ENCODE measurements around the gene IFNLR1.

The IFNLR1 gene

DNA sequence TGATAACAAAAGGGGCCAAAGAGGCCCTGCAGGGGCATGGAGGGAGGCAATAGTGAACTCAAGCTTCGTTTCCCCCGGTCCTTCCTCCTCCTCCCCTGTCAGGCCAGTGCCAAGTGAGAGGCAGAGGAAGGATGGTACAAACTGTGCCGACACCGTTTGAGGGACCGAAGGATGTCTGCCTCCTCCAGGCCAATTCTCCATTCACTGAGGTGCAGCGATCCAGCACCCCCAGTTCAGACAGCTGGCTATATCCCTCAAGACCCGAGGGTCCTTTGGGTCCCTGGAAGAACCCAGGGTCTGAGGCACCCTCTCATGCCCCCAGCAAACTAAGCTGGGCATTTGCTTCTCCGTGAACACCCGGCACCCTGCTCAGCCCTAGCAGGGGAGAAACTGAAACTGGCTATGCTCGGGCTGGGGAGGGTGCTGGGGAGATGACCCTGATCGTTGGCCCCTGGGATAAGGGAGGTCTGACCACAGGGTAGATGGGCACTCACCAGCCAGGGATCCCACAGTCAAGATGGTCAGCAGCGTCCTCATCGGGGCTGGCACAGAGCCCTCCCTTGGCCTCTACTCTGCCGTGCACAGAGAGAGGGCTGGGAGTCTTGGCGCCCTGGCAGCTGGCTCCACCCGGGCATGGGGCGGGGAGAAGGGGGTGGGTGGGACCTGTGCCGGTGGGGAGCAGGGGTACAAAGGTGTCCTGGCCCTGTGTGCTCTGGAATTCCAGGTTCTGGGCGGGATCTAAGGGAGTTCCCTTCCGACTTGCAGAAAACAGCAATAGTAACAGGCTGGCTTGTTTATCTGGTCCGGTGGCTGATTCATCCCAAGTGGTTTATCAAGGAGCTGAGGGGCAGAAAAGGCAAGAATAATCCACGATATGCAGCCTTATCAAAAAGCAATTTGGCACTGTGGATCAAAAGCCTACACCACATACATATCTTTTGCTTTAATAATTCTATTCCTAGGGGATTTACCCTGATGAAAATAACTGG lies 44.2 kb downstream of the IFNLR1 start, which contains the start of gene IL22RA1:
Gene IL22RA1, minus strand, starts transcription at position 595 of the 989 bp plus-strand sequence. Its CDS starts 58 bp downstream, at position 537.
- no peak for DNase-seq

DNA sequence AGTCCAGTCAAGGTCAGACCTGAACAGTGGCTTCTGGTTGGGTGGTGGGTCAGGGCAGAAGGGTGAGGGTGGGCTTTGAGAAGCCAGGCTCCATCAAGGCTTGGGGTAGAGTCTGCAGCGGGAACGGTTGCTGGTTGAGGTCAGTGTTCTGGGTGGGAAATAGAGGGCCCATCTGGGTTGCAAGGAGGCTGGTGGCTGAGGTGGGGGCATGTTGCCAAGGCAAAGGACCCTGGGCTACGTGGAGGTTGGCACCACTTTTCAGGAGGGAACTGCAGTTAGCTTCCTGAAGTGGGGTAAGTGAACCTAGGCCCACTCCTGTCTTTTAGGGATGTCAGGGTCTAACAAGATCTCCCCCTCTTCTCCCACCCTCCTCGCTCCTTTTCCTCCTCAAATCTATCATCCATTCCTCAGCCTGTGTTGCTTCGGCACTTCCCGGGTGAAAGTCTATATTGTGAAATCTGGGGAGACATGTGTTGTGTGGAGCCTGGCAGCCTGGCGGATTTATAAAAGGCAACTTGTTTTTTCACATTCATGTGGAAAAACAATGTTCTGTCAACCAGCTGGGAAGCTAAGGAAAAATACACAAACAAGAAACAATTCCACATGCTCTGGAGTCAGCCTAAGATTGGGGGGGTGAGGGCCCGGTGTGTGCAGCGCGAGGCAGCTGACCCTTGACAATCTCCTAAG lies 45.6 kb downstream of the IFNLR1 start:
- no peak for DNase-seq

DNA sequence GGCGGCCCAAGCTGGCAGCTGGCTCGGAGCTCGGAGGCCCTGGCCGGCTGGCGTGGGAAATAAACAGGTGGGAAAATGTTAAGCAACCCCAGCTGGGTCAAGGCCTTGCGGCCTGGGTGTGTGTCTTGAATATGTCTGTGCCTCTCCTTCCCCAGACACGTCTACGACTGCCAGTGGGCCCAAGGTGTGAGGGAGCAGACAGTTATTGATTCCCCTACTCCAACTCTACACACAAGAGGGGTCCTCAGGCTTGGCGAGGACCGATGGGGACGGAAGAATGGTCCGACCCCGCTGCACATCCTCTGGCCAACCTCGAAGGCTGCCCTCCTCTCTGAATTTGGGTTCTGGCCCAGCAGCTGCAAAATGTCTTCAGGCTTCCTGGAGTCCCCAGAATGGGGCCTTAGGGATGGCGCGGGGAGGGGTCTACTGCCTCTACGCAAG lies 46.3 kb downstream of the IFNLR1 start:
- DNase-seq: no peak

DNA sequence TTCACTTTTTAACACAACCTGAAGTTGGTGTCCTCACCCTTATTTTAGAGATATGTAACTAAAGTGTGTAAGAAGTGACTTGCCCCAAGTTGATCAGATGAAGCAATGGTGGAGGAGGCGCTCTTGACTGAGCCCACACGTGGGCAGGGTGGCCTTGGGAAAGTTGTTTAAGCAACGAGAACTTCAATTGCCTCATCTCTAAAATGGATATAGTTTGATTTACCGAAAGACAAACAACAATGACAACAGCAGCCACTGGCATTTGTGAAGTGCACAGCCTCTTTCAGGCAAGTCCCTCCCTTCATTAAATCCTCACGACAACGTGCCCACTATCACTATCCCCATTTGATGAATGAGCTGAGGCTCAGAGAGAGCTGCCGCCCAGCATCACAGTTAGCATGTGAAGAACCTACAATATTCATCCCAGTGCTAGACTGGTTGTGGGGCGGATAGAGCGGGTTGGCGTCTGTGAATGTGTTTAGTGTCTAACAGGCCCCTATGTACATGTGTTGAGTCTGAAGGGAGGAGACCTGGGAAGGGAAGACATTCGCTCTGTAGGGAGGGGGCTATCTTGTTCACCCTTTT lies 47.2 kb downstream of the IFNLR1 start:
- DNase-seq: no peak

DNA sequence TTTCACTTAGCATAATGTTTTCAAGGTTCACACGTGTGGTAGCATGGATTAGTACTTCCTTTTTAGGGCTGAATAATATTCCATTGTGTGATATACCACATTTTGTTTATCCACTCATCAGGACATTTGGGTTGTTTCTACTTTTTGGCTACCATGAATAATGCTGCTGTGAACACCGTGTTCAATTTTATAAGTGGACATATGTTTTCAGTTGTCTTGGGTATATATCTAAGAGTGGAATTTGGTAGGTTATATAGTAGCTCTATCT lies 47.9 kb downstream of the IFNLR1 start:
- DNase-seq: no peak

DNA sequence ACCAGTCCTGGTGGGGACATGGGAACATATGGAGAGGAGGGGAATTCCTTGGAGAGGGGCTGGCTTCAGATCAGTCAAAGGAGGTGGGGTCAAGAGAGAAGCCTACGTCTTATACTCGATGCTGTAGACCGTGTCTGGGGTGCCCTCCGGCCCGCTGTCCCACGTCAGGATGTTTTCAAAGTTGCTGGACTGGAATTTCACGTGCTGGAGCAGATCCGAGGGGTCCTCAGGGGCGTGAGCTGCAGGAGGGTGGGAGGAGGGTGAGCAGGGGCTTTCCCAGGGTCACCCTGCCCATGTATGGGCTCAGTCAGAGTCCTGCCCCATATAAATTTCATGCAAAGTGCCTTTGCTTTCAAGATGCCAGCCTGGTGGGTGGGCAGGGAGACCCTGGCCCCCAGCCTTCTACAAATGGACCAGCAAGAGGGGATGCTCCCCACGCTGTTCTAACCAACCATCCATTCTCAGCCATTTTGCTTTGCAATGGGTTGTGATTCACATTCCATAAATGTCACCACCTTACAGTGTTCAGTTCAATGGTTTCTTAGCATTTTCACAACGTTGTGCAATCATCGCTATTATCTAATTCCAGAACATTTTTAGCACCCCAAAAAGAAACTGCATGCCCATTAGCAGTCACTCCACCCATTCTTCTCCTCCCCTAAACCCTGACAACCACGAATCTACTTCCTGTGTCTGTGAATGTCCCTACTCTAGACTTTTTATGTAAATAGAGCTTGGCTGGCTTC lies 48.4 kb downstream of the IFNLR1 start:
- DNase-seq: no peak

DNA sequence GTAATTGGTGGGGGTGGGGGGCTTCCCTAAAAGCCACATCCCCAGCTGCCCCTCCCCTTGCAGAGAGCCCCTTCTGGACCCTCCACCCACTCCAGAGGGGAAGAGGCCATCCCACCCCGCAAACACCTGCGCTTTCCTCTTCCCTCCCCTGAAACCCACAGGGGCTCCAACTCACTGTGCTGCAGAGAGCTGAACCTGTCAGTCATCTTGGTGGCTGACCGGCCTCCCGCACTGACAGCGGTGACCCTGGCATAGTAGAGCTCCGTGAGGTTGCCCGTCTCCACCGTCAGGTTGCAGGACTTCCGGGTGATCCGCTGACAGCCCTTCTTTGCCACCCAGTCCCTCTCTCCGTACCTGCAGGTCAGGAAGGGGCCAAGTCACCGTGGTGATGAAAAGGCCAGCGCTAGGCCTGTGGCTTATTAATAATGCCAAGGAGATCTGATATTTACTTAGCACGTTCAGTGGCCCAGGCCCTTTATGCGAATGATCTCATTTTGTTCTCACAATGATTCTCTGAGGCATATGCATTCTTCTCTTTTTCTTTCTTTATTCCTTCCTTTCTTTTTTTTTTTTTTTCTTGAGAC lies 50.0 kb downstream of the IFNLR1 start:
- no peak for DNase-seq

DNA sequence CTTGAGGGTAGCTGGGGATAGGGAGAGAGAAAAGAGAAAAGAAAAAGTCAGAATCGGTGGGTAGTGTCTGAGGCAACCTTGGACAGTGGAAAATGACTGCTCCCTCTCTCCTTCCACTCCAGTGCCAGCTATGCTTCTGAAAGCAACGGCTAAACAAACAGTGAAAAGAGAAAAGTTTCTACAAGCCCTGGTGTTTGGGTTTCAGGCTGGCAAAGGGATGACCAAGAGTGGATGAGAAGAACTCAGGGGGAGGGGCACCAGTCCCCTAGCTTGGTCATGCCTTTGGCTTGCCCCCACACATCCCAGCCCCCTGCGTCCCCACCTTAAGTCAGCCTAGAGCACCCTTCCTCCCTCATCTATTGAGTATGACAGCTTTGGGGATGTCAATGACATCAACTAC lies 52.7 kb downstream of the IFNLR1 start:
- DNase-seq: no peak

DNA sequence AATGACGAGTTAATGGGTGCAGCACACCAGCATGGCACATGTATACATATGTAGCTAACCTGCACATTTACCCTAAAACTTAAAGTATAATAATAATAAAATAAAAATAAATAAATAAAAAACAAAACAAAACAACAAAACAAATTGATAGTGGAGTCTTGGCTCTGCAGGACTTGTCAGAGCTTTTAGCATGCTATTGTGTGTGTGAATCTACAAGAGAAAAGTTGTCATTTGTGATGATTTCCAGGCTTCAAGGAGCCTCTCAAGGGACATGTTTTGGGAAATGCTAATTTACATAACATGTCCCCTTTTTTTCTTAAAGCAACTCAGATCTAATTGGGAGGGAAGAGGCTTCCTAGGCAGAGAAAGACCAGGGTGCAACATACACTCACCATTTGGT lies 53.3 kb downstream of the IFNLR1 start:
- no peak for DNase-seq

DNA sequence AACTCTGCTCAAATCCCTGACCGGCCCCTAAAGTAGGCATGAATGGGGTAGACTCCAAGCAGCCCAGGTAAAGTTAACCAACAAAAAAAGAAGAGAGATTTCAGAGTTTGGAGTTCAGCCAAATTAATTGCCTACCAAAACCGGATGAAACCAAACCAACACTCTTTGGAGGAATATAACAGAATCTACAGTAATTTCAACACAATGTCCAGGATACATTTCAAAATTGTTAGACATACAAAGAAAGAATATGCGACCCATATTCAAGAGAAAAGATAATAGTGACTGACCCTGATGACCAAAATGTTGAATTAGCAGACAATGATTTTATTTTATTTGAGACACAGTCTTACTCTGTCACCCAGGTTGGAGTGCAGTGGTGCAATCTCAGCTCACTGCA lies 56.7 kb downstream of the IFNLR1 start:
- no peak for DNase-seq

DNA sequence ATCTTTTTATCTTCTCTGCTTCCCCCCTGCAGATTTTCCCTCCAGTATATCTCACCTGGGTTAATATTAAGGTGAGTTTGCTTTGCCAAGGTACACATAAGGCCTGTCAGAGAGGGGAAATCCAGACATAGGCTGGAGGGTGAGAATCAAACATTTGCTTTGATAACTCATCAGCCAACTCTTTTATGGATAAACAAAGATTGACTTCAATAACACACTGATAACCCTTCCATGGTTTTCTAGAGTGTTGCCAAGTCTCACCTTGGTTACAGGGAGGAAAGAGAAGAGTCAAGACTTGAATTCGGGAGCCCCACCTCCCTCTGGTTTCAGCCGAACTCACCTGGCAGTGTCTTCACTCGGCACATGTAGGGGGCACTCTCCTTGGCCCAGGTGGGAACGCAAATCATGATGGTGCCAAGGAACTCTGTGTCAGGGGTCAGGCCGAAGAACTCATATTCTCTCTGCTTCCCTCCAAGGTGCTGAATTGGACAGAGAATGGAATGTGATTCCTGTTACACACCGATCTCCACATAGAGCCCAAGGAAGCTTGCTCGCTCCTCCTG lies 59.2 kb downstream of the IFNLR1 start:
- DNase-seq: no peak

DNA sequence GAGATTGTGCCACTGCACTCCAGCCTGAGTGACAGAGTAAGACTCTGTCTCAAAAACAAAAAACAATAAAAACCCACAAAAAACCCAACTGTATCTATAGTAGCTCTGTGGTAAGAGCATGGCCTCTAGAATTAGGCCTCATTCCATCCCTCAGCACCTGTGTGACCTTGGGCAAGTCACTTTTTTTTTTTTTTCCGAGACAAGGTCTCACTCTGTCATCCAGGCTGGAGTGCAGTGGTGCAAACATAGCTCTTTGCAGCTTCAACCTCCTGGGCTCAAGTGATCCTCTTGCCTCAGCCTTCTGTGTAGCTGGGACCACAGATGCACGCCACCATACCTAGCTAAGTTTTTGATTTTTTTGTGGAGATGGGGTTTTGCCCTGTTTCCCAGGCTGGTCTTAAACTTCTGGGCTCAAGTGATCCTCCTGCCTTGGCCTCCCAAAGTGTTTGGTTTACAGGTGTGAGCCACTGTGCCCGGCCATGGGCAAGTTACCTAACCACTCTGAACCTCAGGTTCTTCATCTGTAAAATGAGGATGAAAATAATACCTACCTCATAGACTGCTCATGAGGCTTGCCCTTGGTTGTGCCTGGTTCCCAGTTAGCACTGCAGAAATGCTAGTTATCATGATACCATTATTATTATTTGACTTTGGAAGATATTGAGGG lies 59.8 kb downstream of the IFNLR1 start:
- no peak for DNase-seq

DNA sequence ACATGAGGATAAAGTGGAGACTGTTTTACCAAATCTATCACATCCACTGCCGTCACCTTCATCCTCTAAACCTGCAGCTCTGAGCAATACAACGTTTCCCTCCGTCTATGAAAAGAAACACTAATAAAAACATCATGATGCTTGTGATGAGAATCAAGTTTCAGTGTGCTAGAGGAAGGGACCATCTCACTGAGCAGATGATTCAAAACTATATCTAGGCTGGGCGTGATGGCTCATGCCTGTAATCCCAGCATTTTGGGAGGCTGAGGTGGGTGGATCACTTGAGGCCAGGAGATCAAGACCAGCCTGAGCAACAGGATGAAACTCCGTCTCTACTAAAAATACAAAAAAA lies 60.4 kb downstream of the IFNLR1 start:
- DNase-seq: no peak

DNA sequence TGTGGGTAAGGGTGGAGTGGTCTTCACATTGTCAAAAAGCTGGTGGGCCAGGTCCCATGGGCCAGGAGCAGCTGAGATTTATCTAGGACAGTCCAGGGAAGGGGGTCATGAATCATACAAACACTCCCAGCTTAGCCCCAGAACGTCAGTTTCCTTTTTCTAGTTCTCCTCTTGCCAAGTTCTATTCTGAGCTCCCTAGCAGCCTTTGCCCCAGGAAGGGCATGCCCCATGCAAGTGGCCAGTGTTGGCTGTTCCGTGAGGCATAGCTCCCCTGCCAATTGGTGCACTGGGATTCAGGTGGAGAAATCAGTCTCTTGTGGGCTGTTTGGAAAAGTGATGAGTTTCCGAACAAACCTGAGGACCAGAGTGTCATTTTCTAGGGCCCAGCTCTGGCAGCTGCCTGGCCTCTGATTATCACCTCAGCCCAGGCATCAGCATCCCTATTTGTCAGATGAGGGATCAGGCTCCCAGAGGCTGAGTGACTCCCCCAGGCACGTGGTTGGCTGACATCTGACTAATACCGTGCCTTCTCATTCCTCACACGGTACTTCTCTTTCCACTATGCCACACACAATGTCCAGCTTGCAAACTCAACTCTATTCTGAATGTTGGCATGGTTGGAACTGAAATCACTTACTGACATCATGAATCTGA lies 60.9 kb downstream of the IFNLR1 start:
- no peak for DNase-seq

DNA sequence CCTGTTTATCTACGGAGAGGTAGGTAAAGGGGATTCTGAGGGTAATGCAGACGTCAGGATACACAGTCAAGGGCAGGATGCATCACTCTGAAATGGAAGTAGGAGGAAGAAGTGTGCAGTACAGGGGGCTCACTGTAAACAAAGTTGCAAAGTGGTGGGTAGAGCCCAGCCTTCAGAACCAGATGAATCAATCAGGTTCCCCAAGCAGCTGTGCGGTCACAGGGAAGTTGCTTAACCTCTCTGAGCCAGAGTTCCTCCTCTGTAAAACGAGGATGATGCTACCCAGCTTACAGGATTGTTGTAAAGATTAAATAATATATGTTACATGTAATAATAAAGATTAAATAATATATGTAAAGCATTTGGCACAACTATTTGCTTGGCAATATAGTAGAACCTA lies 61.6 kb downstream of the IFNLR1 start:
- DNase-seq: no peak

DNA sequence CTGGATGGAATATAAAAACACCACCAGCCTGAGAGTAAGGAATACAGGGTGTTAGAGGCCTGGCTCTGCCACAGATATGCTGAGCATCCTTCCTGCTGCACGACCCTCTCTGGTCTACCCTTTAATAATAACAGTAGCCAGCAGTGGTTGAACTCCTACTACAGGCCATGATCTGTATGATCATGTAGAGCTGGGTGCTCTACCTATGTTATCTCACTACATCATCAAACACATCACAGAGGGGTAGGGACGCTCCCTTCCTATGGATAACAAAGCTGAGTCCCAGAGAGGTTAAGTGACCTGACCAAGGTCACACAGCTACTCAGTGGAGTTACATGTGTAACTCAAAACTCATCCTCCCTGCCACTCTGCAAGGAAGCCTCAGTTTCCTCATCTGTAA lies 62.1 kb downstream of the IFNLR1 start:
- DNase-seq: no peak

DNA sequence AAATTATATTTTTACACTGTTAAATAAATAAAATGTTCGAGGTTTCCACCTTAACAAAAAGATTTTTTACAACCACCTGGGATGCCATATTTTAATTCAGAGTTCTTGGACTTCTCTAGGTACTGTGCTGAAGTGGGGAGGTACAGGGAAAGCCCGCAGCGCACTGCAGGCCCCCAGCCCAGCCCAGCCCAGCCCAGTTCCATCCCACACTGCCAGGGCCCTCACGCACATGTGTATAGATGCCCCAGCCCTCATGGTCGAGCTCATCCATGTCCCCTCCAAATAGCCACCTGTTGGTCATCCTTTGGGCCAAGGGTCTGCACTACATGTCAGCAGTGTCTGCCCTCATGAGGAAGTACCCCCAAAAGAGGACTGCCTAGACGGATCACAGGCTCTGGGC lies 63.5 kb downstream of the IFNLR1 start:
- DNase-seq: no peak

DNA sequence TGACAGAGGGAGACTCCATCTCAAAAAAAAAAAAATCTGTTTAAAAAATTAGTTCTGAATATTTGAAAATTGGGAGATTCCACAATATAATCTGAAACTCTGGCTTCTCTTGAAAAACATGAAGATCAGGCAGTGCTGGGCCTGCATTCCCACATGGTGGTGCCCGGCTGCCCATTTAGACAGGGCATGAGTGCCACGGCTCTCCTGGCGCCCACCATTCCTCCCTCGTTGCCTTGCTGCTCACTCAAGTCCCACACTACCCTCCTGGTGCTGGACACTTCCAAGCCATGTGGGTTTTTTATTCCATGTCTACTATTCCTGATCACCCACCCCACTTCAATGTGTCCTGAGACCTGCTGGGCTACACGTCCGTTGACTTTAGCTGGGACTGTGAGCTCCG lies 64.3 kb downstream of the IFNLR1 start:
- no peak for DNase-seq

DNA sequence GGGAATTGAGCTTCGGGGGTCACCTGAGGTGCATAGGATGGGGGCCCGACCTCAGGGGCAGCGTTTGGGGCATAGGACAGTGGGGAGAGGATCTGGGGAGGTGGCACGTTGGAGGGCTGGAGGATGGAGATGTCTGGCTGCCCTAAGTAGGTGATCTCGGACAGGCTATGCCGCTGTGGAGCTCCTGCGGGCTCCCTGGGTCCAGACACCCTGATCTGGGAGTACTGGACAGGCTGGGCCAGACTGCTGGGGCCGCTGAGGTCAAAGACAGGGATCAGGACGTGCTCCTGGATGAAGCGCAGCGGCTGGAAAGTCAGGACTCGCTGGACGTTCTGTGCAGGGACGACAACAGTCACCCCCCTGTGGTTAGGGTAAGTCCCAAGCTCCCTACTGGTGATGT lies 65.7 kb downstream of the IFNLR1 start:
- no peak for DNase-seq

DNA sequence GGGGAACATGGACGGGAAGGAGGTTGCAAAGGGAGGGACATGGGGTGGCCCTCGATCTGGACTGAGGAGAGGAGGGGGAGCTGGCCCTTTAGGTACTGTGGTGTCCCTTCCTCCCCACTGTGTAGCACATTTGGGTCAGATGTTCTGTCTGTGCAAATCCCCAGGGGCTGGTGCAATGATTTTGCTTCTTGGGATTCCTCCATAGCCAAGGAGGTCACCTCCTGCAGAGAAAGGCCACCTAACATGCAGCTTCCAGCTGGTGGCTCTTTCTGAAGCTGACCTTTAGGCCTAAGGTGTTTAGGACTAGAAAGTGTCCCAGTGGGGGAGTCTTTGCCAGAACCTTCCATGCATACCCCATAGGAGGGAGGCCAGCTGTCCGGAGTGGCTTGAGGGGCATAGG lies 66.1 kb downstream of the IFNLR1 start:
- no peak for DNase-seq
